Chondrocyte (in vitro differentiated cells): ENCODE data around the gene ALDH1A3. TPM values are rescaled to one million over a fixed set of nuclear protein-coding genes. Genes with fewer than 3 reads are reported as not detected.

Source experiments
- DNase-seq: peaks from one replicate; pipeline ENCODE4 v3.0.0; 2021; ENCODE audit warnings: mixed read lengths, low spot score
- H3K27ac Mint-ChIP-seq: one replicate; pipeline ENCODE4 v1.8.0; 2021; ENCODE audit warnings: mild to moderate bottlenecking, moderate library complexity, mixed read lengths; ENCODE audit not compliant: unreplicated experiment
- H3K27me3 Mint-ChIP-seq: 2 replicates; pipeline ENCODE4 v1.8.0; 2021; ENCODE audit warnings: low read depth, mixed read lengths
- H3K36me3 Mint-ChIP-seq: 2 replicates; pipeline ENCODE4 v1.8.0; 2021; ENCODE audit warnings: low read depth, mixed read lengths
- H3K4me1 Mint-ChIP-seq: 2 replicates; pipeline ENCODE4 v1.8.0; 2021; ENCODE audit warnings: low read depth, mild to moderate bottlenecking, mixed read lengths
- H3K4me3 Mint-ChIP-seq: one replicate; pipeline ENCODE4 v1.8.0; 2021; ENCODE audit warnings: mild to moderate bottlenecking, moderate library complexity, mixed read lengths; ENCODE audit not compliant: unreplicated experiment
- H3K9me3 Mint-ChIP-seq: 2 replicates; pipeline ENCODE4 v1.8.0; 2021; ENCODE audit warnings: low read depth, mixed read lengths
- CTCF ChIP-seq: fragments of 200-600 bp; sonication (generic); IDR thresholded peaks from 2 replicates; pipeline ENCODE4 v1.5.0; 2021; ENCODE audit warnings: antibody characterized with exemption, mild to moderate bottlenecking, moderate library complexity
- total RNA-seq: library from RNA; stranded (reverse); gene quantifications from 3 replicates; pipeline ENCODE4 v1.2.1, GENCODE V29; 2021

ALDH1A3 gene
- total RNA-seq, 1 donor from 2014 or later: 0.55 TPM

- Mint-ChIP-seq H3K4me1 (peaks cover 12% of the 10 kb centered on the region), H3K9me3 (no peaks in the 10 kb centered on the region), H3K27me3 (peaks cover 49% of the 10 kb centered on the region), H3K4me3 (peak overlapping the region; percentile 55), H3K27ac (no peak overlapping the region), H3K36me3 (no peaks in the 10 kb centered on the region)
- DNase-seq: no peak
- no peak for TF ChIP-seq CTCF
Measured at GRCh38 chr15:100880139-100880896, 687 bp downstream of the ALDH1A3 start.

- H3K27me3 Mint-ChIP-seq: peaks cover 43% of the 10 kb centered on the region
Measured at GRCh38 chr15:100880897-100881242, 1.2 kb downstream of the ALDH1A3 start.

GRCh38 chr15:100881573-100882336 lies 2.1 kb downstream of the ALDH1A3 start:
- no peaks in the 10 kb centered on the region for H3K9me3 Mint-ChIP-seq
- H3K4me1 Mint-ChIP-seq: peaks cover 12% of the 10 kb centered on the region
- TF ChIP-seq CTCF: no peak
- no peak overlapping the region for H3K27ac Mint-ChIP-seq
- peaks cover 43% of the 10 kb centered on the region for H3K27me3 Mint-ChIP-seq
- DNase-seq: no peak
- H3K4me3 Mint-ChIP-seq: no peak overlapping the region
- no peaks in the 10 kb centered on the region for H3K36me3 Mint-ChIP-seq

More at GRCh38 chr15:100880897-100881242, 1.2 kb downstream of the ALDH1A3 start:
- Mint-ChIP-seq H3K4me1 (peaks cover 12% of the 10 kb centered on the region), H3K4me3 (no peak overlapping the region), H3K36me3 (no peaks in the 10 kb centered on the region), H3K27ac (no peak overlapping the region), H3K9me3 (no peaks in the 10 kb centered on the region)
- DNase-seq: no peak
- TF ChIP-seq CTCF: no peak

GRCh38 chr15:100885116-100885515 lies 5.5 kb downstream of the ALDH1A3 start:
- H3K27ac Mint-ChIP-seq: no peak overlapping the region
- no peak for TF ChIP-seq CTCF
- H3K27me3 Mint-ChIP-seq: peaks cover 40% of the 10 kb centered on the region
- DNase-seq: no peak
- H3K4me1 Mint-ChIP-seq: peaks cover 20% of the 10 kb centered on the region
- H3K36me3 Mint-ChIP-seq: no peaks in the 10 kb centered on the region
- no peaks in the 10 kb centered on the region for H3K9me3 Mint-ChIP-seq
- H3K4me3 Mint-ChIP-seq: no peak overlapping the region

GRCh38 chr15:100885811-100886210 lies 6.2 kb downstream of the ALDH1A3 start:
- Mint-ChIP-seq H3K4me3 (no peak overlapping the region), H3K9me3 (no peaks in the 10 kb centered on the region), H3K4me1 (peaks cover 14% of the 10 kb centered on the region), H3K27ac (no peak overlapping the region), H3K36me3 (no peaks in the 10 kb centered on the region), H3K27me3 (peaks cover 33% of the 10 kb centered on the region)
- DNase-seq: no peak
- TF ChIP-seq CTCF: no peak
